ENCODE results near the gene KSR1.
"Not testable (repeated sequence)": the region's sequence is repeated elsewhere in the genome, so short reads cannot be mapped to it uniquely, and the experiment has no call there.

Gene KSR1

DNA sequence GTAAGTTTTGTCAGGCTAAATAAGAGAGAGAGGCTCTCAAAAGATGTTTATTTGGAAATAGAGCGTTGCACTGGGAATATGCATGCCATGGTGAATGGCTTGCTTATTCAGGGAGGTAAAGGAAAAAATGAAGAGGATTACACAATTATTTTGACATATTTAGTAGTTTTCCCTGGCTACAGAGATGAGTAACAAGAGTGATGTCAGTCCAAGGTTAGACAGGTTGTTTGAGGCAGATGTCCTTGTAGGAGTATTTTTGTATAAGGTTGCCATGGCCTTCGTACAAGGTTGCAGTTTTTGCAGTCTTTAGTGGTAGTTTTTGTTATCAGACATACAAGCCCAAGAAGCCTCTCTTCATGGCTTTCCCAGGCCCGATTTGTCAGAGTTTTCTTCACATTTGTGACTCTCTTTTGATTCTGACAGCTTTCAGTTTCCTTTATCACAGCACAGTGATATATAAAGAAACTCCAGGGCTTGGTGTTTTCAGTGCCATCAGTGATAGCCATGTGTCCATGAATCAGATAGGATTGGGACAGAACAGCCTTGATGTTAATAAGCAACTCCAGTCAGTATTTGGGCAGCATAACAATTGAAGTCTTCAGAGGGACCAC, 156.0 kb downstream of the KSR1 start:
- H3K4me3 ChIP-seq (ENCODE audit: low read depth, low read length), result no peak overlapping the region
- no peak for DNase-seq (ENCODE audit: low read depth)

DNA sequence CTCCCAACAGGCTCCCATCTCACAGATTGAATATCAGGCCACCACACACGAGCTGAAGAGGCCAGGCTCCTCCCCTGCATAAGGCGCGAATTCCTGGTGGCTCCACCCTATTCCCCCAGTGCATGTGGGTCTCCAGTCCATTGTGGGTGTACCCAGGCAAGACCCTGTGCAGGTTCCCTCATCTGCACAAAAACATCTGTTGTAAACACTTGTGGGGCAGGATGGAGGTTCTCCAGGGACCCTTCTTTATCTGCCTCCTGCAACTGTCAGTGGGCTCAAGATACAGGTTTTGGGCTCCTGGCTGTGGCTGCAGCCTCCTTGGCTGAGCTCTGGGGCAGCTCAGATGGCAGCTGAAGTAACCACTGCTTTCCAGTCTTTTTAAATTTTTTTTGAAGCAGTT, 157.2 kb downstream of the KSR1 start:
- no peak overlapping the region for H3K4me3 ChIP-seq (ENCODE audit: low read depth, low read length)
- DNase-seq (ENCODE audit: low read depth), result no peak

- DNase-seq (ENCODE audit: low read depth), result no peak
- H3K4me3 ChIP-seq (ENCODE audit: low read depth, low read length), result no peak overlapping the region
Observed at GRCh38 chr17:27615121-27615520, 158.9 kb downstream of the KSR1 start.

- no peak overlapping the region for H3K4me3 ChIP-seq (ENCODE audit: low read depth, low read length)
- DNase-seq (ENCODE audit: low read depth), result no peak
Observed at GRCh38 chr17:27616414-27616813, 160.2 kb downstream of the KSR1 start.

DNA sequence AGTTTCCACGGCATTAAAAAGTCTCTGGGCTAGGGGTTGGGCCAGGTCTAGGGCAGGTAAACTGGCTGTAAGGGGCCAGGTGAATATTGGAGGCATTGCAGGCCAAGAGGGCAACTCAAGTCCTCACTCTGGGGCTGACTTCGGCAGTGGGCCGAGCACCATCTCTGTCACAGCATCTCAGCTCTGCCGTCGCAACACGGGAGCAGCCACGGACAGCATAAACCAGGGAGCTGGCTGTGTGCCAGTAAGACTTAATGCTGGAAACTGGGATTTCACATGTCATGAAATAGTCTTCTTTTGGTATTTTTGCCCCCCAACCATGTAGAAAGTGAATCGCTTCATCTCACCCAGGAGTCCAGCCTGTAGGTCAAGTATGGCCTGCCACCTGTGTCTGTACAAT, 162.2 kb downstream of the KSR1 start:
- no peak overlapping the region for H3K4me3 ChIP-seq (ENCODE audit: low read depth, low read length)
- DNase-seq (ENCODE audit: low read depth), result no peak

GRCh38 chr17:27620721-27621120, 164.5 kb downstream of the KSR1 start:
- no peak for DNase-seq (ENCODE audit: low read depth)
- no peak overlapping the region for H3K4me3 ChIP-seq (ENCODE audit: low read depth, low read length)

- DNase-seq (ENCODE audit: low read depth), result no peak
- H3K4me3 ChIP-seq (ENCODE audit: low read depth, low read length), result no peak overlapping the region
Observed at GRCh38 chr17:27621536-27621935, 165.3 kb downstream of the KSR1 start.

DNA sequence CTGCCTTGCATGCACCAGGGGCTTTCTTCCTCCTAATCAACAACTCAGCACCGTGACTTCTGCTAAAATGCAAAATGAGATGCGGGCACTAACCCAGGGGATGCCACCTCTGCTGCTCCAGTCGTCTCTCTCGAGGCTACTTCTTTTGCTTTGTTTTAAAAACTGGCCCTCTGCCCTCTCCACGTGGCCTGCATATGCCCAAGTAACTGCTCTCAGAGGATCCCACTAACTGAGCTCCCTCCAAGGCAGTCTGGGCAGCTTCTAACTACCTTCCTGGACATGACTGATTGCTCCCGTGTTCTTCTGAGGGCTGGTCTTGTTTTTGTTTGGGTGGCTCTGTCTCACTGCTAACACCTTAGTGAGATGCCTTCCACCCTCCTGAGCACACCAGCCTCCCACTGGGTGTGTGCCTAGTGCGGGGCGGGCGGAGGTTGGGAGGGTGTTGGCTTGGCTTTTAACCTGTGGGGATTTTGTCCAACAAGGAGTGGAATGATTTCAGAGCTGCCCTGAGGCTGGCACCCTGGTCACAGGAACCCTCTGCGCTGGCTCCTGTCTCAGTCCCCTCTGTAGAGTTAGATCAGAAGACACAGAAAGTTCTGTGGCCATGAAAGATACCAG, 165.8 kb downstream of the KSR1 start:
- no peak for DNase-seq (ENCODE audit: low read depth)
- H3K4me3 ChIP-seq (ENCODE audit: low read depth, low read length), result no peak overlapping the region

GRCh38 chr17:27622986-27623385, 166.7 kb downstream of the KSR1 start:
- H3K4me3 ChIP-seq (ENCODE audit: low read depth, low read length), result no peak overlapping the region
- DNase-seq (ENCODE audit: low read depth), result no peak

DNA sequence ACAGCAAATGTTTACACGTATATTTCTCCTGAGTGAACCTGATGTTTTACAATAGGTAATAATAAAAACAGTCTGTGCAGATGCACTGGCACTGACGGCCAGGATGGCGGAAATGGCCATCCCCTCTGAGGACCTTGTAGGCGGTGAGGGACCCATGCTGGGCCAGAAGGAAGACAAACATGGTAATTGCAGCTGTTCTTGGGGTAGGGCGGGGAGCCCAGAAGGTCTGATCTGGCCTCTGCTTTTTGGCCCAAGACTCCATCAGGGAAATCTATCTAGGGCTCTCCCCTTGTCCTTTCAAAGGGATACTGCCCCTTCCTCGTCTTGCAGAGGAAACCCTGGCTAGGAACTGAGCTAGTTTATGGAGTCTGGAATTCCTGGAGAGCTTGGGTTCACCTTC, 167.4 kb downstream of the KSR1 start:
- H3K4me3 ChIP-seq (ENCODE audit: low read depth, low read length), result no peak overlapping the region

DNA sequence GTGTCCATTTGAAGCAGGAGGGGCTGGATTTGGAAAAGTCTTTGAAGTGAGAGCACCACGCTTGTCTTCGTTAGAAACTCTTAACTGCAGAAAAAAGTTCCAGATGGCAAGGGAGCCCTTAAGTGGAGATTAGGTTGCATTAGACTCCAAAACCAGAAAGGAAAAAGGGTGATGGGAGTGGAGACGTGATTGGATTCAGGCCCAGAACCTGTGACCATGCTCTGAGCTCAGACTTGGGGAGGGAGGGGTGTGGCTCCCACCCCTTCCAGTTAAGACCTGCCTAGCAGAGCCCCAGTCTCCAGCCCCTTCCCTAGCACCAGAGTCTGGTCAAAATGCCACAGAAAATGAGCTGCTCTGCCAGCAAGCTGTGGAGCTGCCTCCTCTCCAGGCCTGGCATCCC, 168.3 kb downstream of the KSR1 start:
- H3K4me3 ChIP-seq (ENCODE audit: low read depth, low read length), result no peak overlapping the region
- DNase-seq (ENCODE audit: low read depth), result no peak

More for the DNA sequence above, 167.4 kb downstream of the KSR1 start:
- DNase-seq (ENCODE audit: low read depth), result no peak

GRCh38 chr17:27625856-27626255, 169.6 kb downstream of the KSR1 start:
- DNase-seq (ENCODE audit: low read depth), result no peak
- H3K4me3 ChIP-seq (ENCODE audit: low read depth, low read length), result no peak overlapping the region

GRCh38 chr17:27627514-27627913, 171.3 kb downstream of the KSR1 start:
- no peak for DNase-seq (ENCODE audit: low read depth)
- H3K4me3 ChIP-seq (ENCODE audit: low read depth, low read length), result no peak overlapping the region

DNA sequence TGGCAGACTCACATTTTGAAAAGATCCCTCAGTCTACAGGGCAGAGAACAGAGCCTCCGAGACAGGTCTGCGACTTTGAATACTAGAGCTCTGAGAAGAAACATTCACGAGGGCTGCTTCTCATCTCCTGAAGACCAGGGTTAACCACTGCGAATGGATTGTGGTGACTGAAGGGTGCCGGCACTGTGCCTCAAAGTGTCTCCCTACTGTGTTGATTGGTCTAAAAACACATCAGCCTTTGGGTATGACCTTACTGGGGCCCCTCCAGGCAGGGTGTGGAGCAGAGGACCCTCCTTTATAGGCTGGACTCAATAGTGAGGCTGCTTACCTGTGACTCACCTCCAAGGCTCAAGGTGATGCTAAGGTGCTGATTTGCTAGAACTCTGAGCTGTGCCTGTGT, 172.1 kb downstream of the KSR1 start:
- H3K4me3 ChIP-seq (ENCODE audit: low read depth, low read length), result no peak overlapping the region
- DNase-seq (ENCODE audit: low read depth), result no peak

DNA sequence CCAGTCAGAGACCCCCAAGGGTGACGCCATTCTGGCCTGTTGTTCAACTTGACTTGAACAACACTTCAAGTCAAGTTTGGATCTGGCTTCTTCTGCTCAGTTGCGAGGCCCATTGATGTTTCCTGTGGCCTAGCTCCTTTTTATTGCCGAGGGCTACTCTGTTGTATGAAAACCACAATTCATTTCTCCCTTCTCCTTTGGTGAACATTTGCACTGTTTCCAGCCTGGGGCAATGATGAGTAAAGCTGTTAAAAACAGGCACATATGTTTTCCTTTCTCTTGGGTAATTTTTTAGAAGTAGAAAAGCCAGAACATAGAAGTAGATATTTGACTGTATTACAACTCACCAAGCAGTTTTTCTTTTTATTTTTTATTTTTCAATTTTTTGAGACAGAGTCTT, 173.0 kb downstream of the KSR1 start:
- not testable (repeated sequence) for DNase-seq (ENCODE audit: low read depth); H3K4me3 ChIP-seq (ENCODE audit: low read depth, low read length)

DNA sequence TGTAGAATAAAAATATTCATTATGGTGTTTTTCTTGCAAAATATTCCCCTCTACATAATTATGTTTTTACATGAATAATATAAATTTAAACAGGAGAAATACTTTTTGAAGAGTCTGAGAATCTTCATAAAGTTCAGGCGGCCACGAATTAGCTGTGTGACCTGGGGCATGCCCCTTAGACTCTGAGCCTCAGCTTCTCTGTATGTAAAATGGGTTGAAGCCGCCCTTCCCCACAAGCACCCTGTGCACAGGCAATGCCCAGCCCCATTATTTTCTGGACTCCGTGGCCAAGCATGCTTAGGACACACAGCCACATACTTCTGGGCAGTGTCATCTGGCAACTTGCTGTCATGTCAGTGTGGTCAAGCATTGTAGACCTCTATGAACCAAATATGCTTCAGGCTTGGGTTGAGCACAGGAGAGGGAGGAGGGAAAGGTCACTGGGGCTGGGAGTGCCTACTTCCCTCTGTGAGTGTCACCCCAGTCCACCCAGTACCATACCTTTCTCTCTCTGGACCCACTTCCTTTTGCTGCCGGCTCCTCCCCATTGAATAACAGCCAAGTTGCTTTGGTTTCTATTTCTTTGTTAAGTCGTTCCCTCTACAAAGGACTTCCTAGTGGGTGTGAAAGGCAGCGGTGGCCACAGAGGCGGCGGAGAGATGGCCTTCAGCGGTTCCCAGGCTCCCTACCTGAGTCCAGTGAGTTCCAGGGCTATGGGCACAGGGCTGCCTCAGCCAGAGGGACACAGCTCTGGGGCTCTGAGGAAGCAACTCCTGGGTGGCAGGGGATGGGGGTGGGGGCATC, 174.6 kb downstream of the KSR1 start, which contains the start of gene LGALS9:
Gene LGALS9, plus strand, starts transcription at position 582 of the 804 bp plus-strand sequence. Its CDS starts 78 bp downstream, at position 660.
- no peak within 1 kb of the TSS for H3K4me3 ChIP-seq (ENCODE audit: low read depth, low read length)
- DNase-seq (ENCODE audit: low read depth), result no peak

GRCh38 chr17:27631411-27631760, 175.1 kb downstream of the KSR1 start:
- no peak for DNase-seq (ENCODE audit: low read depth)
- H3K4me3 ChIP-seq (ENCODE audit: low read depth, low read length), result no peak overlapping the region

DNA sequence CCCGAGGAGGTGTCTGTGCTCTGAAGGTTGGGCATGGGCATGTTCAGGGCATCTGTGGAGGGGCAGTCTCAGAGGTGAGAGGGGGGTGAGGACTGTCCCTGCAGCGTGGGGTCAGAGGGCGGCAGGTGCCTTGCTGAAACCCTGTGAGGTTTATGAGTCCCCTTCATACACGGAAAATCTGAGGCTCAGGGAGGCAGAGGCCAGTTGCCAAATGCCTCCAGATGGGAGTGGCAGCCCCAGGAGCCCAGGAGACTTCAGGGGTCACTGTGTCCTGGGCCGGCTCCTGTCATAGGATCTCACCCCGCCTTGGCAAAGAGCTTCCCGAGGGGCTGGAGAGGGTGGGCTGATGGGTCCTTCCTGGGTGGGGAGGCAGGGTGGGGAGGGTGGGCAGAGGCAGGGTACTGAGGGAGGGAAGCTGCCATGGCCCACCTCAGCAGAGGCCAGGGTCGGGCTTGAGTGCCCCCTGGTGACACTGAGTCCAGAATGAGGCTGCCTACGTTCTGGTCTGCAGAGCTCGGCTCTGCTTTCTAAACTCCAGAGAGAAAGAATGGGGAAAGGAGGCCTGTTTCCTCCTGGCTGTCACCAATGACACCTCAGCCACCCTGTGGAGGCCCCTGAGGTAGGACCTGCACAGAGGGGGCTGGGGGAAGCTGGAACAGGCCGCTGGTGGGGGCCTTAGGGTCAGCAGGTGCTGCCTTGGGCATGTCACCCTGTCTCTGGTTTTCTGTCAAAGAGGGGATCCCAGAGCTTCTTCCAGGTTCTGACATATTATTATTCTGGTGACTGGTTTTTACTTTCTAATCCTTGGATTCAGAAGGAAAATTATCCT, 175.9 kb downstream of the KSR1 start:
- no peak overlapping the region for H3K4me3 ChIP-seq (ENCODE audit: low read depth, low read length)
- DNase-seq (ENCODE audit: low read depth), result no peak

DNA sequence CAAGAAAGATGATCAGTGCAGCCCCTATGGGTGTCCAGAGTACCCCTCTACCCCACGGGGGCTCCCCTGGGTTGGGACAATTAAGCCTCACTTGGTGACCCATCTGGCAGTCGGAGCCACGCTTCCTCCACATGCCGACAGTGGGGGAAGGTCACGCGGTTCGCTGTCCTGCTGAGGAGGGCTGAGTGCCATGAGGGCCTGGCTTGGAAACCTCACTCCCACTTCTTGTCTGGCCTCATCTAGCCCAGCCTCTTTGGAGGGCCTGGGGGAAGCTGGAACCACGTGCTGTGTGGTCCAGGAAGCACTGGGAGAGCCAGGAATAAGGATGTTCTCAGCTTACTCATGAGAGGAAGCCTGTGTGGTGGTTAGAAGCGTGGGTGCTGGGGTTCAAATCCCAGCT, 176.5 kb downstream of the KSR1 start:
- H3K4me3 ChIP-seq (ENCODE audit: low read depth, low read length), result not testable (repeated sequence)
- peak; percentile 20 for DNase-seq (ENCODE audit: low read depth)
